ENCODE results near the gene NFKBIZ. TPM values are rescaled to one million over a fixed set of nuclear protein-coding genes. Genes with fewer than 3 reads are reported as not detected.

Gene NFKBIZ
- total RNA-seq, 1 experiment from 2014 or later: 15.1 TPM

- TF ChIP-seq FOXK1 (CRISPR knock-in tag; IDR thresholded peaks at IDR 0.05) (no peak), GRHL2 (CRISPR knock-in tag; IDR thresholded peaks at IDR 0.05; ENCODE audit: insufficient replicate concordance, severe bottlenecking) (no peak), JAZF1 (CRISPR knock-in tag; IDR thresholded peaks at IDR 0.05) (no peak), PRRX2 (CRISPR knock-in tag; IDR thresholded peaks at IDR 0.05) (no peak)
Observed at GRCh38 chr3:101846709-101847108, 2.6 kb upstream of the NFKBIZ start (continued).

- no peak overlapping the region for H3K4me3 Mint-ChIP-seq
- no peak overlapping the region for H3K27ac Mint-ChIP-seq
- H3K27me3 Mint-ChIP-seq (ENCODE audit: low read depth): no peaks in the 10 kb centered on the region; the same call in 1 of the 2 replicates
- TF ChIP-seq ZBTB21 (CRISPR knock-in tag; IDR thresholded peaks at IDR 0.05; ENCODE audit: borderline replicate concordance) (no peak), NR2C2 (CRISPR knock-in tag; IDR thresholded peaks at IDR 0.05) (no peak), ATF1 (CRISPR knock-in tag; IDR thresholded peaks at IDR 0.05) (no peak), GABPB1 (CRISPR knock-in tag; IDR thresholded peaks at IDR 0.05) (no peak), RORB (CRISPR knock-in tag; IDR thresholded peaks at IDR 0.05) (no peak), TP53 (CRISPR knock-in tag; IDR thresholded peaks at IDR 0.05) (no peak), PREB (CRISPR knock-in tag; IDR thresholded peaks at IDR 0.05; ENCODE audit: borderline replicate concordance) (no peak), ZNF121 (CRISPR knock-in tag; IDR thresholded peaks at IDR 0.05) (no peak), PRRX2 (CRISPR knock-in tag; IDR thresholded peaks at IDR 0.05) (no peak), PRDM15 (CRISPR knock-in tag; IDR thresholded peaks at IDR 0.05) (no peak), NFYB (CRISPR knock-in tag; conservative IDR thresholded peaks at IDR 0.05; ENCODE audit: low read depth) (no peak), ATF3 (CRISPR knock-in tag; conservative IDR thresholded peaks at IDR 0.05) (no peak)
- peaks cover 55% of the 10 kb centered on the region for H3K4me1 Mint-ChIP-seq
- peaks cover 8% of the 10 kb centered on the region for H3K9me3 Mint-ChIP-seq
- DNase-seq (ENCODE audit: low spot score) (no peak), ATAC-seq (no peak)
- CTCF ChIA-PET: interaction anchor here (2.7 kb wide), 1 partner anchor 20 kb away, joined by 10 read pairs; no protein-coding TSS in a partner anchor
- POLR2A ChIA-PET: no interaction called here
- peaks cover 13% of the 10 kb centered on the region for H3K36me3 Mint-ChIP-seq
Observed at GRCh38 chr3:101847328-101847727, 2.0 kb upstream of the NFKBIZ start.

GRCh38 chr3:101848326-101848725 is 988 bp upstream of the NFKBIZ start:
- ATAC-seq: no peak
- no peak for DNase-seq (ENCODE audit: low spot score)
- Mint-ChIP-seq H3K9me3 (peaks cover 8% of the 10 kb centered on the region), H3K27me3 (ENCODE audit: low read depth) (no peaks in the 10 kb centered on the region), H3K27ac (peak overlapping the region; percentile 95), H3K4me1 (peaks cover 46% of the 10 kb centered on the region), H3K36me3 (peaks cover 23% of the 10 kb centered on the region), H3K4me3 (peak overlapping the region; percentile 63)
- CTCF ChIA-PET: interaction anchor here (0.6 to 2.7 kb wide), 2 partner anchors 21 to 380 kb away, joined by 3 to 10 read pairs; no protein-coding TSS in a partner anchor
- POLR2A ChIA-PET: interaction anchor here (1.3 to 2.2 kb wide), 4 partner anchors 8 to 381 kb away, joined by 4 to 20 read pairs (median 7); no protein-coding TSS in a partner anchor
- TF ChIP-seq GRHL2 (CRISPR knock-in tag; IDR thresholded peaks at IDR 0.05; ENCODE audit: insufficient replicate concordance, severe bottlenecking): no peak
- no peak for TF ChIP-seq HMGA2 (CRISPR knock-in tag; IDR thresholded peaks at IDR 0.05)
- no peak for TF ChIP-seq ZNF512 (CRISPR knock-in tag; IDR thresholded peaks at IDR 0.05; ENCODE audit: borderline replicate concordance)
- TF ChIP-seq ATF3 (CRISPR knock-in tag; conservative IDR thresholded peaks at IDR 0.05): no peak
- TF ChIP-seq ERG (CRISPR knock-in tag; IDR thresholded peaks at IDR 0.05): no peak
- no peak for TF ChIP-seq ATF1 (CRISPR knock-in tag; IDR thresholded peaks at IDR 0.05)
- no peak for TF ChIP-seq E2F5 (CRISPR knock-in tag; IDR thresholded peaks at IDR 0.05)
- no peak for TF ChIP-seq FOXJ3 (CRISPR knock-in tag; IDR thresholded peaks at IDR 0.05; ENCODE audit: borderline replicate concordance)
- TF ChIP-seq ESRRA (CRISPR knock-in tag; IDR thresholded peaks at IDR 0.05; ENCODE audit: borderline replicate concordance): no peak
- no peak for TF ChIP-seq SMAD4 (CRISPR knock-in tag; IDR thresholded peaks at IDR 0.05)
- no peak for TF ChIP-seq JUN (CRISPR knock-in tag; IDR thresholded peaks at IDR 0.05)

Measured in WTC11 (cell line).